ENCODE results near the gene IFT22.
"Not testable (repeated sequence)": the region's sequence is repeated elsewhere in the genome, so short reads cannot be mapped to it uniquely, and the experiment has no call there.

IFT22 gene

GRCh38 chr7:101321491-101322401, at the start of gene IFT22:
IFT22 (minus strand) TSS chr7:101321812; CDS start chr7:101321709, 103 bp downstream.
- DNase-seq (ENCODE audit: low read depth in 2 of 2) = peak; percentile 71 to 73

DNA sequence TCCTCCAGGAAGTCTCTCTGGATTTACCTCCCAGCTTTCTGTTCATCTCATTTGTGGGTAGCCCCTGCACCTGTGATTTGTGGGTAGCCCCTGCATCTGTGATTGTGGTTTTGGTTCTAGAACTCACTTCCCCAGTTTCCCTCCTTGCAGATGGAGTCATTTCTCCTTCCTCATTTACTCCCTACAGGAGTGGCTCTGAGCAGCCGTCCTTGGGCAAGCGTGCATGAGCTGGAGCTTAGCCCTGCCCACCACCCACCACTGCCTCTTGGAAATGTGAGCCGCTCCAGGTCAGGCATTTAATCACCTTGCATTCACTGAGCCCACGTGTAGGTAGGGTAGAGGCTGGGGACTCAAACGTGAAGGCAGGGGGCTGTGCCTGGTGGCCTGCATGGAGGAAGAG, 49.2 kb upstream of the IFT22 start:
- no peak for DNase-seq (ENCODE audit: low read depth in 2 of 2)

DNA sequence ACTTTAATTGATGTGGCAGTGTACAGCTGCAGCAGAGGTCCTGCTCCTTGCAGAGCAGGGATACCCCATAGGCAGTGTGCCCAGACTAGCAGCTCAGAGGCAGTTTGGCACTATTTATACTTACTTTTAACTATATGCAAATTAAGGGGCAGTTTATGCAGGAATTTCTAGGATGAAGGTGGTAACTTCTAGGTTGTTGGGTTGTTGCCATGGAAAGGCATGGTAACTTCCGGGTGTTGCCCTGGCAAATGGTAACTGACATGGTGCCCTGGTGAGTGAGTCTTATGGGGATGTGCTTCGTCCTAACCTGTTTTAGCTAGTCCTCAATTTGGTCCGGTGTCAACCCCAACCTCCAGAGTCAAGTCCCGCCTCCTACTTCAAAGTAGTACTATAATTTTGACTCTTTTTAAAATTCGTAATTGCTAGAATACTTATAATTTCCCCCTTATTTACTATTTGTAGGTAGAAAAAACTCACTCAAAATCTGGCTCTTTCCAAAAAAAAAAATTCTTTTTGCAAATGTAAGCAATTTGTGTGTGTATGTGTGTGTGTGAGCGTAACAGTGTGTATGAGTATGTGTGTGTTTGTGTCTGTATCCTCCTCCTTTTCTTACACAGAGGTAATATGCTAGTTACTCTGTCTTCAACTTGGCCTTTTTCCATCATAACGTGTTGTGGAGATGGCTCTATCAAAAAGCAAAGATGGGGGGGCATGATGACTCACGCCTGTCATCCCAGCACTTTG, 47.0 kb upstream of the IFT22 start:
- no peak for DNase-seq (ENCODE audit: low read depth in 2 of 2)

DNA sequence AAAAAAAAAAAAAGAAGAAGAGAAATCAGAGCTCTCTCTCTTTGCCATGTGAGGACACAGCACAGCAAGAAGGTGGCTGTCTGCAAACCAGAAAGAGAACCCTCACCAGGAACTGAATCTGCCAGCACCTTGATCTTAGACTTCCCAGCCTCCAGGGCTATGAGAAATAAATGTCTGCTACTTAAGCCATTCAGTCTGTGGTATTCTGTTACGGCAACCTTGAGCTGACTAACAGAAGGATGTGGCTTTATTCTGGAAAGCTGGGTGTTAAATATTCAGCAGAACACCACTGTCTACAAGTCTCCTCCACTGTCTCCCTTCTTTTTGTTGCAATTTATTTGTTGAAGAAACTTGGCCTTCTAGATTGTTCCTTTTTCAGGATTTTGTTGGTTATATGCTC, 46.1 kb upstream of the IFT22 start:
- DNase-seq (ENCODE audit: low read depth in 2 of 2) = no peak

DNA sequence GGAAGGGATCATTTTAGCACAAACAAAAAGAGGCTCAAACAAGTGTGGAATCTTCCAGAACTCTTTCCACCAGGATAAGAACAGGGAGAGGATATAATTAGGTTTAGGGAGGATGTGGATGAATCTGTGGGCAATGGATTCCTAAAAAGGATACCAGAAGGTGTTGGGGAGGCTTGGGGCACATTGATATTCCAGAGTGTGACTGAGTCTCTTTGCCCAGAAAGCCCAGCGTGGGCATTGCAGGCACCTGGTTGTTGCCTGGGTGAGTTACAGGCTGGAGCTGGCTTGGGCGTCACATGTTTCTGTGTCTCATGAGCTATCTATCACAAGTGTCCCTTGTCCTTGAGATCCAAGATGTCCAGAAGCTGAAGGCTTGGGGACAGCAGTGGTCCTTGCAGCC, 44.3 kb upstream of the IFT22 start:
- DNase-seq (ENCODE audit: low read depth in 2 of 2) = no peak

DNA sequence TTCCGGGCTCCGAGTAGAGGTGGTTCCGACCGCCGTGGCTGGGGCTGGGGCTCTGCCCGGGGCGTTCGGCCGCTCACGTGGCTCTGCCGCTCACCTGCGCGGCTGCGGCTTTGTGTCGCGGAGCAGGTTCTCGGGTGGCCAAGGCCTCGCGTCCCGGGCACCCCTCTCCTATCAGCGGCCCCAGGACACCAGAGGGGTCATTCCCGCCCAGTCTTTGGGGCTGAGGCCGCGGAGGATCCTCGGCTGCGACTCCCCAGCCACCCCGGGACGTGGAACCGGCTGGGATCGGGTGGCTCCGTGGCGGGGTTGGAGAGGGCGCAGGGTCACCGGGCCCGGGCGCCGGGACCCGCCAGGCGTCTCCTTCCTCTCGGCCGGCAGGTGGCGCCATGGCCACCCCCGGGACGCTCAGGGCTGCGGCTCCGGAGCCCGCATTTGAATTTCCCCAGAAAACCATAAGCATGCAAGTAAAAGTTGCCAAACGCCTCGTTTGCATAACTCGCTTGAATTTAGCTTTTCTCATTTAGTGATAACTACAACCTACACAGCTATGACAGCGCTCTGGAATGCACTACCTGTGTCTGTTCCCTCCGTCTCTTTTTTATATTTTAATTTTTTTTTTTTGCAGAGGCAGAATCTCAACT, 42.2 kb upstream of the IFT22 start:
- peak; percentile 27 to 42 for DNase-seq (ENCODE audit: low read depth in 2 of 2)

- no peak for DNase-seq (ENCODE audit: low read depth in 2 of 2)
Measured at GRCh38 chr7:101363196-101363733, 41.7 kb upstream of the IFT22 start.

DNA sequence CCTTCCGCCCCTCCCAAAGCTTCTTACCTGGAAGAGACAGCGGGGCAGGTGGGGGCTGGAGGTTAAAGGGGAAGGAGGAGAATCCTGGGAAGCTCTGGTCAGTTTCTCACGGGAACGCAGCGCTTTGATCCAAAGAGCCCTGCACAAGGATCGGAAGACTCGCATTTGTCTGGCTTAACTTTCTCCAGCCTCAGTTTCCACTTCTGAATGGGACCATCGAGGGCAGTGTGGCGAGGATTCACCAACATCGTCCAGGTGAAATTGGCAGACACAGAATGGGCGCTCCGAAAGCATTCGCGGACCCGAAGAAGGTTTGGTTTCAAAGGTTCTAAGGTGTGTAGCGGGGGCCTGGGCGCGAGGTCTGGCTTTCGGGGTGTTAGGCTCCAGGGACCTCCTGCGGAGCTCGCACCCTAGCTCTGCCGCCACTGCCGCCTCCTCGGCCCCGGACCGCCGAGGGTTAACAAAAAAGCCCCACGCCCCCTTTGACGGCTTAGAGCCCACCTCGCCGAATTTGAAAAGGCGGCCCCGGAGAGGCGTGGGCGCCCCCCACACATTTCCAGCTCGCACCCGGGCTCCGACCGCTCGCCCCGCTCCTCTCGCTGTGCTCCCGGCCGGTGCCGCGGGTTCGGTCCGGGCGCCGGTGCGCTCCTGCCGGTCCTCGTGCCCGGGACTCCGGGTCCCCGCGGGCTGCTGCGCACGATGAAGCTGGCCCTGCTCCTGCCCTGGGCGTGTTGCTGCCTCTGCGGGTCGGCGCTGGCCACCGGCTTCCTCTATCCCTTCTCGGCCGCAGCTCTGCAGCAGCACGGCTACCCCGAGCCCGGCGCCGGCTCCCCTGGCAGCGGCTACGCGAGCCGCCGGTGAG, 41.0 kb upstream of the IFT22 start, which contains the start of gene COL26A1:
COL26A1 (plus strand) TSS at position 542 of the 862 bp plus-strand sequence; CDS start at position 700, 158 bp downstream.
- no peak for DNase-seq (ENCODE audit: low read depth in 2 of 2)

DNA sequence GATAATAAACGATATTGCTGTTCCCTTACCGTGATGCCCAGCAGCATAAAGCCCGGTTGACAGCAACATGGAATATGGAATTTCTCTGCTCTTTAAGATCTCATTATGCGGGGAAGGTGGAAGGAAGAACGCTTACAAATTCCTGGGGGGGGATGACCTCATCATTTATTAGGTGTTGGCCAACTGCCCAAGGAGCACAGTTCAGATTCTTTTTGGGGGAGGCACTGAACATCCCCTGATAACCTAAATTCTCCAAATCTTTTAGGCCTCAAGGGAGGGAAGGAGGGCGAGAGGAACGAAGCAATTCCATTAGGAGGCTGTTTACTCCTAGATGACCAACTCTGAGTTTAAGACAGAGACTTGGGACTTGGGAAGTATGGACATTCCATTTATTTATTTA, 35.8 kb upstream of the IFT22 start:
- no peak for DNase-seq (ENCODE audit: low read depth in 2 of 2)

DNA sequence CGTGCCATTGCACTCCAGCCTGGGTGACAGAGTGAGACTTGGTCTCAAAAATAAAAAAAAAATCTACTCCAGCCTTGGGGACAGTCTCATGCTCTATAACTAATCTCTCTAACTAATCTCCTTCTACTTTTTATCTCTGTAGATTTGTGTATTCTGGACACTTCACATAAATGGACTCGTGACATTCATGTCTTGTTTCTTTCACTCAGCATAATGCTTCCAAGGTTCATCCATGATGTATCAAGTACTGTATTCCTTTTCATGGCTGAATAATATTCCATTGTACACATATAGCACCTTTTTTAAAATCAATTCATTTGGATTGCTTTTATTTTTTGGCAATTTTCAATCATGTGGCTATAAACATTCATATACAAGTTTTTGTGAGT, 31.3 kb upstream of the IFT22 start:
- no peak for DNase-seq (ENCODE audit: low read depth in 2 of 2)

- DNase-seq (ENCODE audit: low read depth in 2 of 2) = not testable (repeated sequence)
Measured at GRCh38 chr7:101349300-101349699, 27.7 kb upstream of the IFT22 start.

- DNase-seq (ENCODE audit: low read depth in 2 of 2) = not testable (repeated sequence)
Measured at GRCh38 chr7:101348456-101349067, 26.9 kb upstream of the IFT22 start.

GRCh38 chr7:101347477-101347876, 25.9 kb upstream of the IFT22 start:
- no peak for DNase-seq (ENCODE audit: low read depth in 2 of 2)

DNA sequence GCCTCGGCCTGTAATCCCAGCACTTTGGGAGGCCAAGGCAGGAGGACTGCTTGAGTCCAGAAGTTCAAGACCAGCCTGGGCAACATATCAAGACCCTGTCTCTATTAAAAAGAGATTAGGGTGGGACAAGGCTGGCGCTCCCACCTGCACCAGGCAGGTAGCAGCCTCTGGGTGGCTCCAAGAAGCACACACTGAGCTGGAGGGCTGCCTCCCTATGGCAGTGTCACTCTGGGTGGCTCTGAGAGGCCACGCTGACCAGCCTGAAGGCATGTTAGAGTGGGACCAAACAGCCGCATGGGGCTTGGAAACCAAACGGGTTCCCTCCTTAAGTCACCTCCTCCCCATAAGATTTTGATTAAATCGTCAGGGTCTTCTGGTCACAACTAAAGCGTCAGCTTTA, 21.3 kb upstream of the IFT22 start:
- no peak for DNase-seq (ENCODE audit: low read depth in 2 of 2)

DNA sequence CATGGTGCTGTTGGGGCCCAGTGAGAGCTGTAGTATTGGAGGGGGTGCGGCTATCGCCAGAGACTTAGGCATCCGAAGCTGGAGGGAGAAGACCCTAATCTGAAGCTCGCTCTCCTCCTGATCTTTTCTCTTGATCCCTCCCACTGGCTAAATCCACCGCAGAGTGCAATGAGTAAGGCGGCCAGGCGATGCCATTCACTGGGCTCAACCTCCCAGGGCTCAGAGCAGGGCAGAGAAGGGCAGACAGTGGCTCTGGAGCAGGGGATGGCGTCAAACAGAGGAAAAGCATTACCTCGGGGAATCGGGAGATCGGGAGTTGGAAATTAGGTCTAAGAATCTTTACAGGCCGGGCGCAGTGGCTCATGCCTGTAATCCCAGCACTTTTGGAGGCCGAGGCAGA, 18.8 kb upstream of the IFT22 start:
- DNase-seq (ENCODE audit: low read depth in 2 of 2) = no peak

DNA sequence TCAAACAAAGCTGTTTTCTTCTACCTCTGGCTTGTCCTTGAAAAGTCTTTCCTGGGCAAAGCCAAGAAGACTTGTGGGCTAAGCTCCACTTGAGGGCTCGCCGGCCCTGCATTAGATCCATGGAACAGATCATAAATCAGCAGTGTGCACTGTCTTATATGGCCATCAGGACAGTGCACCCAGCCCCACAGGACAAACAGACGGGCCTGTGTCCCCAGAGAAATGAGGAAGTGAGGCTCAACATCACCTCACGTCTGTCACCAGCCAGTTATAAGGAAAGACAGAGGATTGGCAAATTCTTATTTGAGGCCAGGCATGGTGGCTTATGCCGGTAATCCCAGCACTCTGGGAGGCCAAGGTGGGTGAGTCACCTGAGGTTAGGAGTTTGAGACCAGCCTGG, 12.3 kb upstream of the IFT22 start:
- no peak for DNase-seq (ENCODE audit: low read depth in 2 of 2)

DNA sequence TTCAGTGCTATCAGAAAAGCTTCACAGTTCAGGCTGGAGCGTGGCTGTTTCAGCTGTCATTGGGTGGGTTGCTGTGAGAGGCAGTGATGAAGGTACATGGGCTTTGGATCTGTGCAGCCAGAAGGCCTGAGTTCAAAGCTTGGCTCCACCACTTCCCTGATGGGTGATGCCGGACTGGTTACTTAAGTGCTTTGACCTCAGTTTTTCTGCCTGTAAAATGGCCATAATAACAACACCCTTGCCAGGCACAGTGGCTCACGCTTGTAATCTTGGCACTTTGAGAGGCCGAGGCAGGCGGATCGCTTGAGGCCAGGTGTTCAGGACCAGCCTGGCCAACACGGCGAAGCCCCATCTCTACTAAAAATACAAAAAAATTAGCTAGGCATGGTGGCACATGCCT, 10.4 kb upstream of the IFT22 start:
- no peak for DNase-seq (ENCODE audit: low read depth in 2 of 2)

DNA sequence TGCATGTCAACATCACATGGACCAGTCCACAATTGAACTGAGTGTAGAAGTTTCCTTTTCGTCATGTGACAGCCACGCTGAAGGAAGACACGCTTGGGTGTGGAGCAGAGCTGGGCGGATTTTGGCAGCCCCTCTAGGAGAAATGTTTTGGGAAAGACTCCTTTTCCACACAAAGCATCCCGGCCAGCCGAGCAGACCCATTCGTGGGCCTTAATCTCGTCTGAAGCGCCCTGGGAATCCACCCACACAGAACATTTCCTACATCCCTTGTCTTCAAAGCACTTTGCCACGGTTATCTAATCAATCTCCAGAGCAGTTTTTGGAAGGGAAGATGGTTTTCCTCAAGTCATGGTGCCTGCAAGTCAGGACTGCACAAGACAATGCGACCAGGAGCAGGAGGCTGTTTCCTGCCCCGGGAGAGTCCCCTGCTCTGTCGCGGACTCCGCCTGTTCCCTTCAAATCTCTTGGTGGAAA, 8.4 kb upstream of the IFT22 start:
- DNase-seq (ENCODE audit: low read depth in 2 of 2) = no peak

- DNase-seq (ENCODE audit: low read depth in 2 of 2) = no peak
Measured at GRCh38 chr7:101328159-101328558, 6.5 kb upstream of the IFT22 start.

GRCh38 chr7:101319401-101319800, 2.2 kb downstream of the IFT22 start:
- no peak for DNase-seq (ENCODE audit: low read depth in 2 of 2)

DNA sequence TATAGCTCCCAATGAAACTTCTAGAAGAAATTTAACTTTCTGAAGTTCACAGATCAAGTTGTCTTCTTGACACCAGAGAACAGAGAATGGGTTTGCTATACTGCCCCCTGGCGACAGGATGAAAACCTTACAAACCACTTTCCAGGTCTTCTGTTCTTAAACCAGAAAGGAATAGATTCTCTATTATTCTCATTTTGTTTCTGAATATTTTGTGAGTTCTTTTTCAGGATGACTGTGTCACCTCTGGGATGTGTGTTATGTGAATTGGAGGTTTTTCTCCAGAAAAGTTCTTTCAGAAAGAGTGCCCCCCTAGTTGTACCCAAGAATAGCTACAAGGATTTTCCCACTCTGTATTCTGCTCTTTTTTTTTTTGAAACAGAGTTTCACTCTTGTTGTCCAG, 6.3 kb downstream of the IFT22 start:
- peak in 1 of 2 donors; percentile 20 for DNase-seq (ENCODE audit: low read depth in 2 of 2)
